ENCODE measurements around the gene OR2D3.
"Not testable (repeated sequence)": the region's sequence is repeated elsewhere in the genome, so short reads cannot be mapped to it uniquely, and the experiment has no call there.

OR2D3 gene

DNA sequence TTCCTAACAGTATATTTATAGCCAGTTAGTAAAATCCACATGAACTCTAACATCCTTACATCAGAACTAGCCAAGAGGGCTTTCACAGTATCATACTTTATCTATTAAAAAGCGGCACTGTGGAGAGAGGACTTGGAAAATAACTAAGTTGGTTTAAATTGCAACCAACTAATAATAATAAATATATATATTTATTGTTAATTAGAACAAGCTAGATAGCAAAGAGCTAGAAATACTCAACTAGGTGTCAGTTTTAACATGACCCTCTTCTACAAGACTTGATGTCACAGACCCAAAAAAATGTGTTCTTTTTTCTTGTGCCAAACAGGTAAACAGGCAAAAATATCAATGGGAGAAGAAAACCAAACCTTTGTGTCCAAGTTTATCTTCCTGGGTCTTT is at the start of gene OR2D3:
TSS of gene OR2D3 (plus strand) at position 301 of the 400 bp plus-strand sequence. CDS start at position 301, 0 bp downstream.
- TF ChIP-seq, protein P1, sequence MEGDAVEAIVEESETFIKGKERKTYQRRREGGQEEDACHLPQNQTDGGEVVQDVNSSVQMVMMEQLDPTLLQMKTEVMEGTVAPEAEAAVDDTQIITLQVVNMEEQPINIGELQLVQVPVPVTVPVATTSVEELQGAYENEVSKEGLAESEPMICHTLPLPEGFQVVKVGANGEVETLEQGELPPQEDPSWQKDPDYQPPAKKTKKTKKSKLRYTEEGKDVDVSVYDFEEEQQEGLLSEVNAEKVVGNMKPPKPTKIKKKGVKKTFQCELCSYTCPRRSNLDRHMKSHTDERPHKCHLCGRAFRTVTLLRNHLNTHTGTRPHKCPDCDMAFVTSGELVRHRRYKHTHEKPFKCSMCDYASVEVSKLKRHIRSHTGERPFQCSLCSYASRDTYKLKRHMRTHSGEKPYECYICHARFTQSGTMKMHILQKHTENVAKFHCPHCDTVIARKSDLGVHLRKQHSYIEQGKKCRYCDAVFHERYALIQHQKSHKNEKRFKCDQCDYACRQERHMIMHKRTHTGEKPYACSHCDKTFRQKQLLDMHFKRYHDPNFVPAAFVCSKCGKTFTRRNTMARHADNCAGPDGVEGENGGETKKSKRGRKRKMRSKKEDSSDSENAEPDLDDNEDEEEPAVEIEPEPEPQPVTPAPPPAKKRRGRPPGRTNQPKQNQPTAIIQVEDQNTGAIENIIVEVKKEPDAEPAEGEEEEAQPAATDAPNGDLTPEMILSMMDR (IDR thresholded peaks at IDR 0.05), result no peak
- TF ChIP-seq ZFX (IDR thresholded peaks at IDR 0.05; ENCODE audit: borderline replicate concordance), result no peak
- no peak within 1 kb of the TSS for H3K27ac ChIP-seq

DNA sequence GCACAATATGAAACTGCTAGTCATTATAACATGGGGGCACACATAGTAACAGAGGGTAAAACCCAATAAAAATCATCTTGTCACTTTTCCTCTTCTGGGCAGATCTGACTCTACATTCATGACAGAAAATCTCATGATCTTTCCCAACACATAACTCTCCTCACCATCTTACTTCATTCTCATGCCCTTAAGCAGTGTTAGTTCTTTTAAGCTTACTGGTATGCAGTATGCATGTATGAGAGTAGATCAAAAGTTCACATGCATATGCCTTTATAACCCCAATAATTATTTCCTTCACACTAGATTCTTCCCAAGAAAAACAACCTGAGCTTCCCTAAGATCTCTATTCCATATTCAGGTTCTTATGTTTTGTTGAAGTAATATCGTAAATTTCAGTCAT is 49.5 kb upstream of the OR2D3 start:
- H3K27ac ChIP-seq, result no peak overlapping the region
- TF ChIP-seq ZFX (IDR thresholded peaks at IDR 0.05; ENCODE audit: borderline replicate concordance), result no peak
- TF ChIP-seq, protein P1 (IDR thresholded peaks at IDR 0.05), result no peak

DNA sequence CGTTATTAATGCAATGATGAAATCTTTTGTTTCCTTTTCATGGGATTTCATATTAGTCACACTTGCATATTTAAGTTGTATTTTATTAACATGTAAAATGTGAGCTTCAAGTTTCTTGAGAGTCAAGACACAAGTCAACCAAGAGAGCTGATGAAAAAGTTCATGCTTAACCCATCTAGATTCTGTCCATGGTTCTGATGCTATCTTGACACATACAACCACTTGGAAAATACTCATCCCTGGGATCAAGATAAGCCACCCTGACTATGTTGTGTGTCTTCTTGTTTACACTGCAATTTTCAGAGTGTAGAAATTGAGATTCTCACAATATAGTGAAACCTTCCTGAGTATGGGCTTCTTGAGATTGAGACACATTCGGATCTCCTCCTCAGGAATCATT is 45.0 kb upstream of the OR2D3 start:
- no peak for TF ChIP-seq ZFX (IDR thresholded peaks at IDR 0.05; ENCODE audit: borderline replicate concordance)
- TF ChIP-seq, protein P1 (IDR thresholded peaks at IDR 0.05), result no peak
- H3K27ac ChIP-seq, result no peak overlapping the region

DNA sequence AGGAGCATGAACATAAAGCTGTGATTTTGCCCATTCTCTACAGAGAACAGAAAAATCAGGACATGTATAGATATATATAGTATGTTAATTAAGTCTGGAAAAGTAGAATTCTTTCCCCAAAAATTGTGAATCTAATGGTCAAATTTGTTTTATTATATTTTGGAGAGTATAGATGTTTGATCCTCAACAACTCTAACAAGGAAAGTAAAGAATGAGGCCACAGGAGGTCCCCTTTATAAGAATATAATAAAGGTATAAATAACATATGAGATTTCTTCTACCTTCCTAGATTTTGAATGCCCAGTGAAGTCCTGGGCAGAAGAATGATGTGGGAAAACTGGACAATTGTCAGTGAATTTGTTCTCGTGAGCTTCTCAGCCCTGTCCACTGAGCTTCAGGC is 44.5 kb upstream of the OR2D3 start, which contains the start of gene OR10A4:
TSS of gene OR10A4 (plus strand) at position 301 of the 400 bp plus-strand sequence. CDS start at position 324, 23 bp downstream.
- no peak for TF ChIP-seq ZFX (IDR thresholded peaks at IDR 0.05; ENCODE audit: borderline replicate concordance)
- TF ChIP-seq, protein P1 (IDR thresholded peaks at IDR 0.05), result no peak
- no peak within 1 kb of the TSS for H3K27ac ChIP-seq

GRCh38 chr11:6876914-6877313 is 43.9 kb upstream of the OR2D3 start:
- H3K27ac ChIP-seq, result no peak overlapping the region
- TF ChIP-seq, protein P1 (IDR thresholded peaks at IDR 0.05), result no peak
- TF ChIP-seq ZFX (IDR thresholded peaks at IDR 0.05; ENCODE audit: borderline replicate concordance), result no peak

GRCh38 chr11:6882751-6883150 is 38.1 kb upstream of the OR2D3 start:
- no peak overlapping the region for H3K27ac ChIP-seq
- no peak for TF ChIP-seq ZFX (IDR thresholded peaks at IDR 0.05; ENCODE audit: borderline replicate concordance)
- TF ChIP-seq, protein P1 (IDR thresholded peaks at IDR 0.05), result no peak

- not testable (repeated sequence) for H3K27ac ChIP-seq
Measured at GRCh38 chr11:6887711-6888110, 33.1 kb upstream of the OR2D3 start.

DNA sequence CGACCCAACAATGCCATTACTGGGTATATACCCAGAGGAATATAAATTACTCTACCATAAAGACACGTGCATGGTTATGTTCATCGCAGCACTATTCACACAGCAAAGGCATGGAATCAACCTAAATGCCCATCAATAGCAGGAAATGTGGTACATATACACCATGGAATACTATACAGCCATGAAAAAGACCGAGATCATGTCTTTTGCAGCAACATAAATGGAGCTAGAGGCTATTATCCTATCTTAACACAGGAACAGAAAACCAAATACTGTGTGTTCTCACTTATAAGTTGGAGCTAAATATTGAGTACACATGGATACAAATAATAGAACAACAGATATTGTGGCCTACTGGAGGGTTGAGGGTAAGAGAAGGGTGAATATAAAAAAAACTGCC is 32.0 kb upstream of the OR2D3 start:
- TF ChIP-seq, protein P1 (IDR thresholded peaks at IDR 0.05), result no peak
- no peak for TF ChIP-seq ZFX (IDR thresholded peaks at IDR 0.05; ENCODE audit: borderline replicate concordance)
- no peak overlapping the region for H3K27ac ChIP-seq
